IMR-90 (cell line): ENCODE data around the gene EXOC6B.

Experiments
- CEBPB ChIP-seq: IDR thresholded peaks from 2 replicates; pipeline ENCODE4 v1.6.1; 2012; ENCODE audit warnings: low read depth, low read length, improper control_type of control experiment
- CTCF ChIP-seq: conservative IDR thresholded peaks from 2 replicates; pipeline ENCODE4 v1.5.1; 2012; ENCODE audit warnings: mild to moderate bottlenecking, low read depth, low read length, improper control_type of control experiment
- FOS ChIP-seq: fragments of 150-350 bp; IDR thresholded peaks from 2 replicates; pipeline ENCODE4 v1.6.1; 2016; ENCODE audit warnings: low read depth, low read length
- MAFK ChIP-seq: IDR thresholded peaks from 2 replicates; pipeline ENCODE4 v1.6.1; 2012; ENCODE audit warnings: low read depth, low read length, improper control_type of control experiment
- POLR2A ChIP-seq: IDR thresholded peaks from 2 replicates; pipeline ENCODE4 v1.6.1; 2012; ENCODE audit warnings: mild to moderate bottlenecking, low read depth, low read length
- RAD21 ChIP-seq: IDR thresholded peaks from 2 replicates; pipeline ENCODE4 v1.6.1; 2012; ENCODE audit warnings: low read length, improper control_type of control experiment
- RCOR1 ChIP-seq: IDR thresholded peaks from 2 replicates; pipeline ENCODE4 v1.6.1; 2012; ENCODE audit warnings: mild to moderate bottlenecking, low read length, improper control_type of control experiment; ENCODE audit not compliant: insufficient replicate concordance
- RFX5 ChIP-seq: IDR thresholded peaks from 2 replicates; pipeline ENCODE4 v1.8.0; 2012; ENCODE audit warnings: low read depth, mild to moderate bottlenecking, low read length, moderate library complexity
- SMC3 ChIP-seq: fragments of 150-350 bp; IDR thresholded peaks from 2 replicates; pipeline ENCODE4 v1.6.1; 2016; ENCODE audit warnings: low read depth, mild to moderate bottlenecking, antibody characterized with exemption, low read length, moderate library complexity
- TF ChIP-seq, protein P1 (sequence below): fragments of 150-350 bp; IDR thresholded peaks from 2 replicates; pipeline ENCODE4 v1.6.1; 2017; ENCODE audit warnings: mild to moderate bottlenecking, antibody characterized with exemption, low read length, low read depth

- TF ChIP-seq POLR2A (no peak), CTCF (no peak), SMC3 (no peak), RAD21 (no peak), CEBPB (no peak), FOS (no peak), RCOR1 (no peak), RFX5 (no peak), MAFK (no peak)
- TF ChIP-seq, protein P1, sequence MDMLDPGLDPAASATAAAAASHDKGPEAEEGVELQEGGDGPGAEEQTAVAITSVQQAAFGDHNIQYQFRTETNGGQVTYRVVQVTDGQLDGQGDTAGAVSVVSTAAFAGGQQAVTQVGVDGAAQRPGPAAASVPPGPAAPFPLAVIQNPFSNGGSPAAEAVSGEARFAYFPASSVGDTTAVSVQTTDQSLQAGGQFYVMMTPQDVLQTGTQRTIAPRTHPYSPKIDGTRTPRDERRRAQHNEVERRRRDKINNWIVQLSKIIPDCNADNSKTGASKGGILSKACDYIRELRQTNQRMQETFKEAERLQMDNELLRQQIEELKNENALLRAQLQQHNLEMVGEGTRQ, result no peak
Observed at GRCh38 chr2:72574886-72575285, 250.9 kb downstream of the EXOC6B start.
